Central memory CD4-positive, alpha-beta T cell (primary cell): ENCODE measurements around the gene UBAP2.

Experiments used
- DNase-seq: peaks from one replicate; pipeline ENCODE4 v3.0.0; 2022

UBAP2 gene

GRCh38 chr9:33919276-33919897 lies 129.3 kb downstream of the UBAP2 start:
- DNase-seq: no peak

- no peak for DNase-seq
Measured at GRCh38 chr9:33917036-33917435, 131.7 kb downstream of the UBAP2 start.

GRCh38 chr9:33914887-33915628 lies 133.6 kb downstream of the UBAP2 start:
- no peak for DNase-seq

GRCh38 chr9:33913541-33913940 lies 135.1 kb downstream of the UBAP2 start:
- no peak for DNase-seq

GRCh38 chr9:33908749-33909148 lies 139.9 kb downstream of the UBAP2 start:
- DNase-seq: no peak

GRCh38 chr9:33908114-33908513 lies 140.6 kb downstream of the UBAP2 start:
- no peak for DNase-seq

- no peak for DNase-seq
Measured at GRCh38 chr9:33907347-33907746, 141.3 kb downstream of the UBAP2 start.

- DNase-seq: no peak
Measured at GRCh38 chr9:33906769-33907168, 141.9 kb downstream of the UBAP2 start.

GRCh38 chr9:33905137-33905536 lies 143.6 kb downstream of the UBAP2 start:
- DNase-seq: no peak

- no peak for DNase-seq
Measured at GRCh38 chr9:33903157-33903780, 145.4 kb downstream of the UBAP2 start.

GRCh38 chr9:33894316-33894715 lies 154.4 kb downstream of the UBAP2 start:
- no peak for DNase-seq

- no peak for DNase-seq
Measured at GRCh38 chr9:33893861-33894260, 154.8 kb downstream of the UBAP2 start.

- DNase-seq: no peak
Measured at GRCh38 chr9:33885948-33886347, 162.7 kb downstream of the UBAP2 start.

- DNase-seq: no peak
Measured at GRCh38 chr9:33884856-33885701, 163.6 kb downstream of the UBAP2 start.

- no peak for DNase-seq
Measured at GRCh38 chr9:33881635-33882034, 167.1 kb downstream of the UBAP2 start.

GRCh38 chr9:33880211-33881089 lies 168.2 kb downstream of the UBAP2 start:
- no peak for DNase-seq

GRCh38 chr9:33878691-33879366 lies 169.9 kb downstream of the UBAP2 start:
- no peak for DNase-seq

GRCh38 chr9:33877727-33878489 lies 170.8 kb downstream of the UBAP2 start:
- no peak for DNase-seq
